ENCODE results near the gene MAP7D3.

The MAP7D3 gene

DNA sequence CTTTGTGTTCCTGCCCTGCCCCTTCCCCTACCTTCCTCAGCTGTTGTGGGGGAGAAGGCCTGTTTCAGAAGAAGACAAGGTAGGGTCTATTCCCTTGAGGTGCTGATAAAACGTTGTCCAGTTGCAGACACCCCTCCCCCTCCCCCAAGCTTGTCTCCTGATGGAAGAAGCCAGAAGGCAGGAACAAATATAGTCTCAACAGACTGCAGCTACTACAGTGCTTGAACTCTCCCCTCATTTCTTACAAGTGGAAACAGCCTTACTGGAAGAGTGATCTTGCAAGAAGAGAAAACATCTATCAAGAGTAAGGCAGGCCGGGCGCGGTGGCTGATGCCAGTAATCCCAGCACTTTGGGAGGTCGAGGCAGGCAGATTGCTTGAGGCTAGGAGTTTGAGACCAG is 11.0 kb upstream of the MAP7D3 start:
- Histone ChIP-seq H3F3A (ENCODE audit: insufficient read depth) (no peaks in the 10 kb centered on the region), H3K9ac (ENCODE audit: low read length) (no peak overlapping the region), H3K4me2 (ENCODE audit: low read depth, low read length, poor library complexity, severe bottlenecking) (no peak overlapping the region), H2AFZ (ENCODE audit: low read depth, low read length, severe bottlenecking) (no peak overlapping the region), H3K36me3 (ENCODE audit: low read length) (no peaks in the 10 kb centered on the region), H3K79me2 (ENCODE audit: insufficient read depth, low read length) (no peaks in the 10 kb centered on the region), H3K9me3 (ENCODE audit: insufficient read depth, low read length) (no peaks in the 10 kb centered on the region), H3K9me2 (replicated peaks; ENCODE audit: insufficient read depth, low read length) (no peaks in the 10 kb centered on the region), H3K4me3 (ENCODE audit: insufficient read depth, low read length, poor library complexity, severe bottlenecking) (no peak overlapping the region), H3K27ac (ENCODE audit: low read depth, low read length) (no peak overlapping the region), H4K20me1 (ENCODE audit: low read depth, low read length) (no peaks in the 10 kb centered on the region), H3K27me3 (ENCODE audit: low read length) (no peaks in the 10 kb centered on the region)
- no peak for TF ChIP-seq EZH2phosphoT487 (conservative IDR thresholded peaks at IDR 0.05; ENCODE audit: low read length)
- TF ChIP-seq, protein P1, sequence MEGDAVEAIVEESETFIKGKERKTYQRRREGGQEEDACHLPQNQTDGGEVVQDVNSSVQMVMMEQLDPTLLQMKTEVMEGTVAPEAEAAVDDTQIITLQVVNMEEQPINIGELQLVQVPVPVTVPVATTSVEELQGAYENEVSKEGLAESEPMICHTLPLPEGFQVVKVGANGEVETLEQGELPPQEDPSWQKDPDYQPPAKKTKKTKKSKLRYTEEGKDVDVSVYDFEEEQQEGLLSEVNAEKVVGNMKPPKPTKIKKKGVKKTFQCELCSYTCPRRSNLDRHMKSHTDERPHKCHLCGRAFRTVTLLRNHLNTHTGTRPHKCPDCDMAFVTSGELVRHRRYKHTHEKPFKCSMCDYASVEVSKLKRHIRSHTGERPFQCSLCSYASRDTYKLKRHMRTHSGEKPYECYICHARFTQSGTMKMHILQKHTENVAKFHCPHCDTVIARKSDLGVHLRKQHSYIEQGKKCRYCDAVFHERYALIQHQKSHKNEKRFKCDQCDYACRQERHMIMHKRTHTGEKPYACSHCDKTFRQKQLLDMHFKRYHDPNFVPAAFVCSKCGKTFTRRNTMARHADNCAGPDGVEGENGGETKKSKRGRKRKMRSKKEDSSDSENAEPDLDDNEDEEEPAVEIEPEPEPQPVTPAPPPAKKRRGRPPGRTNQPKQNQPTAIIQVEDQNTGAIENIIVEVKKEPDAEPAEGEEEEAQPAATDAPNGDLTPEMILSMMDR (IDR thresholded peaks at IDR 0.05; ENCODE audit: insufficient read depth, low read length, poor library complexity, severe bottlenecking): no peak

DNA sequence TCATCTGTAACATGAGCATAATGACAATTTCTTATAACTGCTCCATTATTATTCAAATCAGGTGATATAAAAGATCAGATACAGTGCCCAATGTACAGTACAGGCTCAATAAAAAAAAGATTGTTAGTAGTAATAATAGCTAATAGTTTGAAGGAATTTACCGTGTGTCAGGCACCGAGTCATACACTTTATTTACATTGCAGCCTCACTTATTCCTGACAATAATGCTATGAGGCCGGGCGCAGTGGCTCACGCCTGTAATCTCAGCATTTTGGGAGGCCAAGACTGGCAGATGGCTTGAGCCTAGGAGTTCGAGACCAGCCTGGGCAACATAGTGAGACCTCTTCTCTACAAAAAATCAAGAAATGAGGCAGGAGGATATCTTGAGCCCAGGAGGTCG is 10.1 kb upstream of the MAP7D3 start:
- Histone ChIP-seq H4K20me1 (ENCODE audit: low read depth, low read length) (no peaks in the 10 kb centered on the region), H3K27me3 (ENCODE audit: low read length) (no peaks in the 10 kb centered on the region), H3K27ac (ENCODE audit: low read depth, low read length) (no peak overlapping the region), H3F3A (ENCODE audit: insufficient read depth) (no peaks in the 10 kb centered on the region), H3K4me2 (ENCODE audit: low read depth, low read length, poor library complexity, severe bottlenecking) (no peak overlapping the region), H3K9ac (ENCODE audit: low read length) (no peak overlapping the region), H3K9me2 (replicated peaks; ENCODE audit: insufficient read depth, low read length) (no peaks in the 10 kb centered on the region), H3K9me3 (ENCODE audit: insufficient read depth, low read length) (no peaks in the 10 kb centered on the region), H3K4me3 (ENCODE audit: insufficient read depth, low read length, poor library complexity, severe bottlenecking) (no peak overlapping the region), H2AFZ (ENCODE audit: low read depth, low read length, severe bottlenecking) (no peak overlapping the region), H3K79me2 (ENCODE audit: insufficient read depth, low read length) (no peaks in the 10 kb centered on the region), H3K36me3 (ENCODE audit: low read length) (no peaks in the 10 kb centered on the region)
- TF ChIP-seq EZH2phosphoT487 (conservative IDR thresholded peaks at IDR 0.05; ENCODE audit: low read length): no peak
- TF ChIP-seq, protein P1 (IDR thresholded peaks at IDR 0.05; ENCODE audit: insufficient read depth, low read length, poor library complexity, severe bottlenecking): no peak

DNA sequence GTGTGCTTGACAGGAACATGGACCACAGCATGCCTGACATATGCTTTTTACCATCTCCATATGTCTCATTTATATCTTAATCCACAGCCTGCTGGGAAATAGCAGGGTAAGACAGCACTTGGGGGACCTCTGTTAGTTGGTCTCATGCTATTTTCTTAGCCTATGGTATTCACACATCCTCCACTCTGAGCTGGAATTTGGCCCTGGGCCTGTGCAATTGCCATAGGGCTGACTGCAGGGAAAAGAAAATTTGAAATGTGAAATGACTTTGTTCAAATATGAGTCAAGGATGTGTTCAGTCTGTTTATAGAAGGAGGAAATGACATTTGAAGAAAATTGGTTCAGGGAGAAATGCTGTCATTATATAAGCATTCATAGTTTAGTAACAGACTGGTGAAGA is 9.6 kb upstream of the MAP7D3 start:
- no peaks in the 10 kb centered on the region for H3K9me3 ChIP-seq (ENCODE audit: insufficient read depth, low read length)
- no peaks in the 10 kb centered on the region for H3K36me3 ChIP-seq (ENCODE audit: low read length)
- no peaks in the 10 kb centered on the region for H4K20me1 ChIP-seq (ENCODE audit: low read depth, low read length)
- H3F3A ChIP-seq (ENCODE audit: insufficient read depth): no peaks in the 10 kb centered on the region
- no peak for TF ChIP-seq EZH2phosphoT487 (conservative IDR thresholded peaks at IDR 0.05; ENCODE audit: low read length)
- TF ChIP-seq, protein P1 (IDR thresholded peaks at IDR 0.05; ENCODE audit: insufficient read depth, low read length, poor library complexity, severe bottlenecking): no peak
- no peak overlapping the region for H3K4me2 ChIP-seq (ENCODE audit: low read depth, low read length, poor library complexity, severe bottlenecking)
- no peaks in the 10 kb centered on the region for H3K27me3 ChIP-seq (ENCODE audit: low read length)
- no peak overlapping the region for H3K27ac ChIP-seq (ENCODE audit: low read depth, low read length)
- no peaks in the 10 kb centered on the region for H3K79me2 ChIP-seq (ENCODE audit: insufficient read depth, low read length)
- no peak overlapping the region for H2AFZ ChIP-seq (ENCODE audit: low read depth, low read length, severe bottlenecking)
- H3K9me2 ChIP-seq (replicated peaks; ENCODE audit: insufficient read depth, low read length): no peaks in the 10 kb centered on the region
- H3K9ac ChIP-seq (ENCODE audit: low read length): no peak overlapping the region
- H3K4me3 ChIP-seq (ENCODE audit: insufficient read depth, low read length, poor library complexity, severe bottlenecking): no peak overlapping the region
